Tibial artery (tissue), 4 donors: ENCODE results near the gene PRKD1.

ENCODE experiments used
- DNase-seq, 2 donors: peaks; one replicate each; pipeline ENCODE4 v3.0.0-alpha.2; 2019
- H3K27ac ChIP-seq, 2 donors: fragments of 200-600 bp; sonication (generic) in 1 of 2; 1 replicate in 1 of 2; 2 replicates in 1 of 2; pipeline ENCODE4 v1.5.1; 2018 to 2019; ENCODE audit warnings: mild to moderate bottlenecking in 1 of 2
- H3K27me3 ChIP-seq, 2 donors: fragments of 200-600 bp; sonication (generic) in 1 of 2; one replicate each; pipeline versions ENCODE4 v1.5.1 to v1.6.0; 2016 to 2019
- H3K36me3 ChIP-seq, 3 donors: fragments of 200-600 bp; sonication (generic) in 2 of 3; one replicate each; pipeline ENCODE4 v1.5.1; 2016 to 2019; ENCODE audit warnings: mild to moderate bottlenecking in 2 of 3
- H3K4me1 ChIP-seq, 4 donors: fragments of 200-600 bp; sonication (generic) in 2 of 4; 1 replicate in 3 of 4; 2 replicates in 1 of 4; pipeline ENCODE4 v1.5.1; 2016 to 2019
- H3K4me3 ChIP-seq, 2 donors: fragments of 200-600 bp; sonication (generic) in 1 of 2; 1 replicate in 1 of 2; 2 replicates in 1 of 2; pipeline ENCODE4 v1.5.1; 2018 to 2019; ENCODE audit warnings: mild to moderate bottlenecking in 2 of 2
- H3K9me3 ChIP-seq, 3 donors: fragments of 200-600 bp; sonication (generic) in 1 of 3; one replicate each; pipeline ENCODE4 v1.5.1; 2016 to 2019
- intact Hi-C: fragments of 100-400 bp; cut with DNase I; formaldehyde crosslinking; loops from one replicate; pipeline ENCODE4 v1.15.0; 2023; ENCODE audit warnings: low total_unique reads
- TF ChIP-seq, protein P1 (sequence below), 2 experiments: fragments of 200-600 bp in 1 of 2; fragments of 450-650 bp in 1 of 2; IDR thresholded peaks; one replicate each; pipeline ENCODE4 v1.5.1; 2017 to 2019; ENCODE audit warnings: antibody characterized with exemption in 2 of 2, mild to moderate bottlenecking in 1 of 2, moderate library complexity in 1 of 2

PRKD1 gene

DNA sequence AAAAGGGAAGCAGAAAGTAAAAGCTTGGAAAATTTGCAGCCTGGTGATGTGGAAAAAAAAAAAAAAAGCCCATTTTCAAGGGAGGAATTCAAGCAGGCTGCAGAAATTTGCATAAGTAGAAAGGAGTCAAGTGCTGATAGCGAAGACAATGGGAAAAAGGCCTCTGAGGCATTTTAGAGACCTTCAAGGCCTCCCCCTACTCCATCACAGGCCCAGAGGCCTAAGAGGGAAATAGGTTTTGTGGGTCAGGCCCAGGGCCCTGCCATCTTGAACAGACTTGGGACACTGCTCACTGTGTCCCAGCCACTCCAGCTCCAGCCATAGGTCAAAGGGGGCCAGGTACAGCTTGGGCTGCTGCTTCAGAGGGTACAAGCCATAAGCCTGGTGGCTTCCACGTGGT, 13.8 kb upstream of the PRKD1 start:
- TF ChIP-seq, protein P1, sequence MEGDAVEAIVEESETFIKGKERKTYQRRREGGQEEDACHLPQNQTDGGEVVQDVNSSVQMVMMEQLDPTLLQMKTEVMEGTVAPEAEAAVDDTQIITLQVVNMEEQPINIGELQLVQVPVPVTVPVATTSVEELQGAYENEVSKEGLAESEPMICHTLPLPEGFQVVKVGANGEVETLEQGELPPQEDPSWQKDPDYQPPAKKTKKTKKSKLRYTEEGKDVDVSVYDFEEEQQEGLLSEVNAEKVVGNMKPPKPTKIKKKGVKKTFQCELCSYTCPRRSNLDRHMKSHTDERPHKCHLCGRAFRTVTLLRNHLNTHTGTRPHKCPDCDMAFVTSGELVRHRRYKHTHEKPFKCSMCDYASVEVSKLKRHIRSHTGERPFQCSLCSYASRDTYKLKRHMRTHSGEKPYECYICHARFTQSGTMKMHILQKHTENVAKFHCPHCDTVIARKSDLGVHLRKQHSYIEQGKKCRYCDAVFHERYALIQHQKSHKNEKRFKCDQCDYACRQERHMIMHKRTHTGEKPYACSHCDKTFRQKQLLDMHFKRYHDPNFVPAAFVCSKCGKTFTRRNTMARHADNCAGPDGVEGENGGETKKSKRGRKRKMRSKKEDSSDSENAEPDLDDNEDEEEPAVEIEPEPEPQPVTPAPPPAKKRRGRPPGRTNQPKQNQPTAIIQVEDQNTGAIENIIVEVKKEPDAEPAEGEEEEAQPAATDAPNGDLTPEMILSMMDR (IDR thresholded peaks at IDR 0.05) = no peak

DNA sequence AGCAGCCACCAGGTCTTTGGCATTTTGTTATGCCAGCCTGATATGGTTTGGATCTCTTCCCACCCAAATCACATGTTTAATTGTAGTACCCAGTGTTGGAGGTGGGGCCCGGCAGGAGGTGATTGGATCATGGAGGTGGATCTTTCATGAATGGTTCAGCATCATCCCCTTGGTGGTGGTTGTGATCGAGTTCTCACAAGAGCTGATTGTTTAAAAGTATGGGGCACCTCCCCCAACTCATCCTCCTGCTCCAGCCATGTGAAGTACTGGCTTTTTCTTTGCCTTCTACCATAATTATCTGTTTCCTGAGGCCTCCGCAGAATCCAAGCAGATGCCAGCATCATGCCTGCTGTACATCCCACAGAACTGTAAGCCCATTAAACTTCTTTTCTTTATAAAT, 12.8 kb upstream of the PRKD1 start:
- Histone ChIP-seq H3K9me3 (no peaks in the 10 kb centered on the region), H3K27me3 (no peaks in the 10 kb centered on the region), H3K36me3 (no peaks in the 10 kb centered on the region), H3K27ac (no peak overlapping the region), H3K4me3 (no peak overlapping the region), H3K4me1 (no peaks in the 10 kb centered on the region)
- intact Hi-C loops = no loop called here
- TF ChIP-seq, protein P1 (IDR thresholded peaks at IDR 0.05) = no peak
- DNase-seq = no peak

More for the DNA sequence above, 13.8 kb upstream of the PRKD1 start:
- DNase-seq = no peak
- Histone ChIP-seq H3K36me3 (no peaks in the 10 kb centered on the region), H3K4me3 (no peak overlapping the region), H3K27ac (no peak overlapping the region), H3K27me3 (no peaks in the 10 kb centered on the region), H3K9me3 (peaks cover 0 to 5% (median 0%) of the 10 kb centered on the region in 3 donors), H3K4me1 (no peaks in the 10 kb centered on the region)
- intact Hi-C loops = no loop called here

DNA sequence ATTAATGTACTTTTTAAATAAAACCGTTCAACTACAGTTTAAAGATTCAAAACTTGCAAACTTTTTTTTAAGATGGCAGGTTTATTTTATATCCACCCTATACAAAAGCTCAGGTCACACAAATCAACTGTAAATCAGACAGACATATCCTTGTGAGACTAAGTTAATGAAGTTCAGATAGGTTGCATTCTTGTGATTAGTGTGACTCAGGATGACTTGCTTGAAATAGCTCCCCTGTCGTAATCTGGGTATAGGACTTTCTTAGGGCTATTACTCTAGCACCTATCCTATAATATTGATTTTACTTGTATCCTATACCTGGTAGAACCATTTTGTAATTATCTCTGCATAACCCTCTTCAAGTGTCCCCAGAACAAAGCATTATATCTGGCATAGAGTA, 9.5 kb upstream of the PRKD1 start:
- no peaks in the 10 kb centered on the region for H3K9me3 ChIP-seq
- TF ChIP-seq, protein P1 (IDR thresholded peaks at IDR 0.05) = no peak
- peaks cover 0 to 8% (median 0%) of the 10 kb centered on the region in 4 donors for H3K4me1 ChIP-seq
- H3K27me3 ChIP-seq = no peaks in the 10 kb centered on the region
- intact Hi-C loops = no loop called here
- no peak overlapping the region for H3K4me3 ChIP-seq
- DNase-seq = no peak
- H3K27ac ChIP-seq = no peak overlapping the region
- H3K36me3 ChIP-seq = no peaks in the 10 kb centered on the region

DNA sequence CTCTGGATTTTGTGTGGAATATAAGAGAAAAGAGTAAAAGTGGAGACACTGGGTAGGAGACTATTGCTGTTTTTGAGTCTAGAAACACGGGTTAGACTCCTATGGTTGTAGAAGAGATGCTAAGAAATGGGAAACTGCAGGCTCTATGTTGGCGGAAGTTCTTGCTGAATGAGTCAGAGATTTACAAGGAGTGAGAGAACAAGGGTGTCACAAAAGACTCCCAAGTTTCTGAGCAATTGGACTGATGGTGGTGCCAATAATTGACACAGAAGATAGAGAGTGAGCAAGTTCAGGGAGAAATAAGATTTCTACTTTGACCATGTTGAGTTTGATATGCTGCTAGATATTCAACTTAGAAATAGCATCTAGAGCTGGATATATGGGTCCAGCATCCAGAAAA, 2.6 kb upstream of the PRKD1 start:
- Histone ChIP-seq H3K4me3 (no peak overlapping the region), H3K36me3 (no peaks in the 10 kb centered on the region), H3K4me1 (peaks cover 2 to 35% (median 9%) of the 10 kb centered on the region in 4 donors), H3K27ac (peak overlapping the region in 1 of 2 donors; percentile 34), H3K27me3 (no peaks in the 10 kb centered on the region), H3K9me3 (no peaks in the 10 kb centered on the region)
- TF ChIP-seq, protein P1 (IDR thresholded peaks at IDR 0.05) = no peak
- no peak for DNase-seq
- intact Hi-C loops = no loop called here

DNA sequence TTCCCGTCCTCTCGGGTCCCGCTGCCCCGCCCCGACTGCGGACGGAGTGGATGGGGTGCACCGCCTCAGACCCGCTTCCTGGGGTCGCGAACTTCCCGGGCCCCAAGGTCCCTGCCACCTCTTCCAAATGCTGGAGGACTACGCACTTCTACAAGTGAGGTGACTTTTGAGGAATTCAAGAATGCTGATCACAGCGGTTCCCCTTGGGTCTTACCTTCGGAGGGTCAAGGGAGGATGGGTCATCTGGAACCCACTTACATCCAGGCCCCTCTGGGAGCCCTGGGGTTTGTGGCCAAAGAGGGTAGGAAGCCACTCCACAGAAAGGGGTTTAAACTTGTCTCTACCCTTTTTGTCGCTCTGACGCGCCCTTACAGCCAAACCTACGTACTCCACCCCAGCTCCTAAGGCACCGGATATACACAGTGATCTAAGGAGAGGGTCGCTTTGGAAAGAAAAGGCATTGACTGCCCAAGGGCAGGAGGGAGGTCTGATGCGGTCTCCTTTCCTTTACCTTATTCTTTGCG, 532 bp upstream of the PRKD1 start:
- intact Hi-C loops = loop anchor here (10.0 kb wide), 1 partner anchor 203 kb away; no protein-coding TSS in a partner anchor
- Histone ChIP-seq H3K4me3 (peak overlapping the region; percentile 64 to 65), H3K27me3 (no peaks in the 10 kb centered on the region), H3K4me1 (peaks cover 3 to 44% (median 12%) of the 10 kb centered on the region in 4 donors), H3K9me3 (no peaks in the 10 kb centered on the region), H3K27ac (peak overlapping the region; percentile 77 to 81), H3K36me3 (no peaks in the 10 kb centered on the region)
- DNase-seq = no peak
- TF ChIP-seq, protein P1 (IDR thresholded peaks at IDR 0.05) = no peak
